CD4-positive, alpha-beta T cell treated with Interleukin-4 for 4 hours (primary cell): ENCODE results near the gene SRP9.
"Not testable (repeated sequence)": the region's sequence is repeated elsewhere in the genome, so short reads cannot be mapped to it uniquely, and the experiment has no call there.

Experiments
- DNase-seq: peaks from one replicate; pipeline ENCODE4 v3.0.0-alpha.2; 2020

The SRP9 gene

GRCh38 chr1:225778337-225778669, 677 bp downstream of the SRP9 start:
- no peak for DNase-seq

GRCh38 chr1:225779165-225779564, 1.5 kb downstream of the SRP9 start:
- DNase-seq: not testable (repeated sequence)

GRCh38 chr1:225780134-225780533, 2.5 kb downstream of the SRP9 start:
- no peak for DNase-seq

GRCh38 chr1:225780630-225781029, 3.0 kb downstream of the SRP9 start:
- DNase-seq: no peak

GRCh38 chr1:225789142-225789541, 11.5 kb downstream of the SRP9 start:
- not testable (repeated sequence) for DNase-seq

GRCh38 chr1:225794954-225795353, 17.3 kb downstream of the SRP9 start:
- no peak for DNase-seq

- DNase-seq: not testable (repeated sequence)
These were observed 18.5 kb downstream of the SRP9 start for GRCh38 chr1:225796097-225796496.

GRCh38 chr1:225801146-225801545, 23.5 kb downstream of the SRP9 start:
- not testable (repeated sequence) for DNase-seq

GRCh38 chr1:225806249-225806648, 28.6 kb downstream of the SRP9 start:
- no peak for DNase-seq

- DNase-seq: not testable (repeated sequence)
These were observed 29.1 kb downstream of the SRP9 start for GRCh38 chr1:225806736-225807135.

GRCh38 chr1:225808136-225808535, 30.5 kb downstream of the SRP9 start:
- DNase-seq: no peak

GRCh38 chr1:225809842-225810578, 32.4 kb downstream of the SRP9 start, which contains the start of gene EPHX1:
Gene EPHX1, plus strand, starts transcription at chr1:225810124. Its CDS starts 18,606 bp downstream, at chr1:225828730.
- DNase-seq: peak; percentile 41

- not testable (repeated sequence) for DNase-seq
These were observed 33.2 kb downstream of the SRP9 start for GRCh38 chr1:225810579-225811538.

- DNase-seq: no peak
These were observed 34.2 kb downstream of the SRP9 start for GRCh38 chr1:225811622-225812487.

GRCh38 chr1:225812488-225813213, 35.0 kb downstream of the SRP9 start:
- DNase-seq: no peak

- no peak for DNase-seq
These were observed 35.8 kb downstream of the SRP9 start for GRCh38 chr1:225813214-225813964.

- DNase-seq: no peak
These were observed 36.8 kb downstream of the SRP9 start for GRCh38 chr1:225814381-225814780.

- DNase-seq: not testable (repeated sequence)
These were observed 37.5 kb downstream of the SRP9 start for GRCh38 chr1:225815090-225815489.

- no peak for DNase-seq
These were observed 38.0 kb downstream of the SRP9 start for GRCh38 chr1:225815526-225816178.

GRCh38 chr1:225816643-225817538, 39.3 kb downstream of the SRP9 start:
- no peak for DNase-seq
